KBM-7 (cell line): ENCODE measurements around the gene RASD1.

Experiments used
- DNase-seq: peaks from one replicate; pipeline ENCODE4 v3.0.0-alpha.2; 2015
- in situ Hi-C: fragments of 300-500 bp; cut with MboI; formaldehyde crosslinking; loops from 2 replicates; pipeline ENCODE4 v1.14.3; 2020; ENCODE audit warnings: low sequenced_read_pairs, low pct_unique_long_range_greater_than_20kb, mixed read lengths

The RASD1 gene

GRCh38 chr17:17502741-17503565 lies 6.8 kb upstream of the RASD1 start:
- in situ Hi-C loops = loop anchor here (10.0 kb wide), 1 partner anchor 52 kb away; no protein-coding TSS in a partner anchor
- no peak for DNase-seq

- DNase-seq = no peak
- in situ Hi-C loops = loop anchor here (10.0 kb wide), 1 partner anchor 54 kb away; no protein-coding TSS in a partner anchor
Measured at GRCh38 chr17:17500999-17501605, 4.9 kb upstream of the RASD1 start.

DNA sequence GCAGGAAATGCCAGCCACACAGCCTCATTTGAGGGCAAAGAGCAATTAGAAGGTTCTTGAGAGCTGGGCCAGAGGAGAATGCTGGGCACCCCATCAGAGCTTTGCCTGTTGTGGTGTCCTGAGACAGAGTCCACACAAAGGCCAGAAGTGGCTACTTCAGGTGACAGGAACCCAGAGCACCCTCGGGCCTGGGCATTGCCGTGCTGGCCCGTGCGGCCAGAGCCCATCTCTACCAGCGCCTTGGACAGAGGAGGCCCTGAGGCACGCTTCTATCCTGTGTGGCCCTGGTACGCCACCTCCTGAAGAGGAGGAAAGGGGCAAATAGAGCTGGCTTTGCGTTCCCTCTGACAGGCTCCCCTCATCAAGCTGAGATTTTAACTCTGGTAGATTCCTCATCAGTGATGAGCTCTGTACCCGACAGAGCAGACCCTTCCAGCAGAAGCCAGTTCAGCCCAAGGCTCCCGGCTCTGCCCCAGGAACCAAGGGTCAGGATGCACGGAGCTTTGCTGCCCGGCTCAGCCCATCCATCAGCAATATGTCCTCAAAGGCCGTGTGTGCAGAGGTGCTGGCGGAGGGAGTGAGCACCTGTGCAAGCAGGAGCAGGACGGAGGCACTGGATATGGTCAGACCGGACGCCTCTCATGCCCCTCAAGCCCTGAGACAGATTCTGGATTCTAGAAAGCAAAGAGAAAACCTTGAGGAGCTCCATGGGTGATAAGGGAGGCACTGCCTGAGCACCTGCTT lies 3.4 kb upstream of the RASD1 start:
- DNase-seq = no peak
- in situ Hi-C loops = loop anchor here (10.0 kb wide), 1 partner anchor 55 kb away; no protein-coding TSS in a partner anchor

DNA sequence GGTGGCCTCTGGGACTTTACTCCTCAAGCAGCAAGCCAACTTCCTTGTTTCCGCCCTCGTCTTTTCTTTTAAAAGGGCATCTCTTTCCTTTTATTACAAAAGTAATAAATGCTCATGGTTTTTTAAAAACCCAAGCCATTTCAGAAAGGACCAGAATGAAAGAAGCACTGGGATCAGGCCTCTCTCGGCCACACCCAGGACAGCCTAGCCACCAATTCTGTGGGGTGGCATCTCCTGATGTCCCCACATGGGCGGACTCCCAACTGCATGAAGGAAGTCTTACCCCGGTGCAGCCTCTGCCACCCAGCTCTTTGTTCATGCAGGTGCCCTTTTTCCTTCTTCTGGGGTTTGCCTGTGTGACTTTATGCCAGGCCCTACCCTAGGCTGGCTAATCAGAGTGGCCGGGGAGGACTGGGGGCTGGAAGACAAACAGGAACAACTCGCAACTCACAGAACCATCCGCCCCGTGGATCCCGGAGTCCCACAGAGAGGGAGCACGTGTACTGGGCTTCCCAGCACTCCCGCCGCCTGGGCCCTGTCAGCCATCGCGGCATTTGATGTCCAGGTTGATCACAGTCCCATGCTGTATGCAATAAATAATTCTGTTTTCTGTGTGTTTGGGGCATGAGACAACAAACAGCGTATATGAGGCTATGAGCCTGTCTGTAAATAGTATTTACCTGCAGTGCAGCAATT lies 2.6 kb upstream of the RASD1 start:
- in situ Hi-C loops = no loop called here
- no peak for DNase-seq

GRCh38 chr17:17497845-17498520 lies 1.8 kb upstream of the RASD1 start:
- DNase-seq = no peak
- in situ Hi-C loops = no loop called here

DNA sequence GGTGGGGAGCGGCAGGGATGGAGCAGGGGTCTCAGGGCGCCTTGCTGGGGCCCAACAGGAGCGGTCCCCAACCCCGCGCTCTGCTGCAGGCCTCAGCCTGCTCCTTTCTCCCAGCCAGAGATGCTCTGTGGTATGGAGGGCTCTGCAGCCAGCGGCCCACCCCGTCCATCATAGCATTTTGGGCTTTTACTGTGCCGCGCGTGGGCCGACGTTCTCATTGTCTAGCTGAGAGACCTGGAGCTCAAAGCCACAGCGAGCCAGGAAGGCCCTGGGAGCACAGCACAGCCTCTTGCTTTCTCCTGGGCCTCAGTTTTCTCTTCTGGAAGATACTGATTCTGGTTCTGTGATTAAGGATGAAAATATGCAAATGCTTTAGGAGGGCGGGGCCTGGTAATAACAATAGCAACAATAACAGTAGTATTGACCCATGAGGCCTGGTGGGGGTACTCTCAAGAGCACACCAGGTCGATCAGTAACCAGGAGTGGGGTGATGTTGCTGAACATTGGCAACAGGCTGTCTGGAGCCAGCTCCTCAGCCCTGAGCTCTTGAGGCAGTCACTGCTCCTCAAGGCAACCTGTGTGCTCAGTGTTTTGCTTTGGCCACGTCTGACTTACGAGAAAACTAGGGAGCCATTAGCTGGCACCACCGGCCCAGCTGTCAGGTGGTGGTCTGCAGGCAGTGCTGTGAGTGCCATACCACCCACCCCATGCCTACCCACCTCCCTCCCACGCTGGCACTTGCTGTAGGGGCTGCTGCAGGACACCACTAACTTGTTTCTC lies 1.1 kb upstream of the RASD1 start:
- DNase-seq = no peak
- in situ Hi-C loops = no loop called here

DNA sequence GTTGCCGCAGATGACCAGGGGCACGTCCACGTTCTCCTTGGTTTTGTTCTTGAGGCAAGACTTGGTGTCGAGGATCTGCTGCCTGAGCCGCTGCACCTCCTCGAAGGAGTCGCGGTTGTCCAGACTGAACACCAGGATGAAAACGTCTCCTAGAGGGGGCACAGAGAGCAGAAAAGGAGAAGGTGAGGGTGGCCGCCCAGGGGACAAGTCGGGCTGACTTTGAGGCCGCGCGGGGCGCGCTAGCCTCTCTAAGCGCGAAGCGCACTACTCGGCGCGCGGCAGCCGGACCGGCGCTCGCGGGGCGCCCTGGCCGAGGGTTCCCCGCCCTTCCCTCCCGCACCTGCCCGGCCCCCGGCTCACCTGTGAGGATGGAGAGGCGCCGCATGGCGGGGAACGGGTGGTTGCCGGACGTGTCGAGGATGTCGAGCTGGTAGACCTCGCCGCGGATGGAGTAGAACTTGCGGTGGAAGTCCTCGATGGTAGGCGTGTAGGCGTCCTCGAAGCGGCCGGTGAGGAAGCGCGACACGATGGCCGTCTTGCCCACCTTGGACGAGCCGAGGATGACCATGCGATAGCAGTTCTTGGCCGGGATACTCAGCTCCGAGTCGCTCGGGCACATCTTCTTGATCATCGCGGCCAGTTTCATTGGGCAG lies 533 bp downstream of the RASD1 start:
- no peak for DNase-seq
- in situ Hi-C loops = no loop called here

- DNase-seq = no peak
- in situ Hi-C loops = no loop called here
Measured at GRCh38 chr17:17494870-17495535, 1.2 kb downstream of the RASD1 start.

DNA sequence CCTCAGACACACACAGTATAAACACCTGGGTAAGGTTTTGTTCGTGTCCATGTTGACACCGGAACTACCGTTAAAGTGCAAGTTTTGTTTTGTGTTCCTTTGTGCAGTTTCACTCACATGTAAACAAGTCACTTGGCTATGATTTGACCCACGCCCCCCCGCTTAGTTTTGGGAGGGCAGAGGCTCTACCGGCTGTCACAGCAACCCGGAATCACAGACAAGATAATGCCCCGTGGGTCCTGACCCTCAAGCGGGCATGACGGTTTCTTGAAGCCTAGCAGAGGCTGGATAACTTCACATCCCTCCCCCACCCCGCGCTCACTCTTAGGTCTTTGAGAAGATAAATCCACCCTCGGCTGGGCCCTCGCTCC lies 1.7 kb downstream of the RASD1 start:
- DNase-seq = no peak
- in situ Hi-C loops = no loop called here

- DNase-seq = no peak
- in situ Hi-C loops = no loop called here
Measured at GRCh38 chr17:17493986-17494466, 2.2 kb downstream of the RASD1 start.

DNA sequence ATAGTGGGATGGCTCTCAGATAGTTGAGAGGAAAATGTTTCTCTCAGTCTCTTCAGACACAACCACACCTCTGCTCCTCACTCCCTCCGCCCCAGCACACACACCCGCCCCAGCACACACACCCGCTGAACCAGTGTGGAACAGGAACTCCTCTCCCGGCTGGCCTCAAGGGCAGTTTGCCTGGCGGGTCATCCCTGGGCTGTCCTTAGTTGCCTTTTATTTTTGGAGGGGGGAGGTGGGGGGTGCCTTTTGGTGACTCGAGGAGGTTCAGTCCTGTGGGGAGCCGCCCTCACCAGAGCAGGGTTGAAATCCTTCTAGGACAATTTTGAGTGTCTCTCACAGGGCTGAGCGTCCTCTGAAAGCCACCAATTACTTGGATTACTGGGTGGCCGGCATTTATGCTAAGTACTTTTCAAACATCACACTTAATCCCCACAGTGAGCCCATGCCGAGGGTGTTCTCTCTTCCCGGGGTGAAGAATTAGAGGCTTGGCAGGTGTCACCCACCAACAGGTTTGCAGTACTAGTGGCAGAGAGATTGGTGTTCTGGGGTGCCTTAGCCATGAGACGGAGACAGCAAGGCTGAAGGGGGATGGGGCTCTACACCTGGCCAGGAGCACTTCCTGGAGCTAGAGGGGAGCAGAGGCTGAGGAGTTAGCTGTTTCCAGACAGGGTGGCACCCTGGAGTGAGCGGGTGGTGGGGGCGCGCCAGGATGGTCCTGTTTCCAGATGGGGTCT lies 2.8 kb downstream of the RASD1 start:
- in situ Hi-C loops = no loop called here
- DNase-seq = peak; percentile 42

- no peak for DNase-seq
- in situ Hi-C loops = no loop called here
Measured at GRCh38 chr17:17492571-17492970, 3.6 kb downstream of the RASD1 start.

- no peak for DNase-seq
- in situ Hi-C loops = no loop called here
Measured at GRCh38 chr17:17492085-17492484, 4.1 kb downstream of the RASD1 start.

GRCh38 chr17:17491546-17491988 lies 4.6 kb downstream of the RASD1 start:
- DNase-seq = no peak
- in situ Hi-C loops = no loop called here

GRCh38 chr17:17491031-17491471 lies 5.1 kb downstream of the RASD1 start:
- in situ Hi-C loops = no loop called here
- DNase-seq = no peak

DNA sequence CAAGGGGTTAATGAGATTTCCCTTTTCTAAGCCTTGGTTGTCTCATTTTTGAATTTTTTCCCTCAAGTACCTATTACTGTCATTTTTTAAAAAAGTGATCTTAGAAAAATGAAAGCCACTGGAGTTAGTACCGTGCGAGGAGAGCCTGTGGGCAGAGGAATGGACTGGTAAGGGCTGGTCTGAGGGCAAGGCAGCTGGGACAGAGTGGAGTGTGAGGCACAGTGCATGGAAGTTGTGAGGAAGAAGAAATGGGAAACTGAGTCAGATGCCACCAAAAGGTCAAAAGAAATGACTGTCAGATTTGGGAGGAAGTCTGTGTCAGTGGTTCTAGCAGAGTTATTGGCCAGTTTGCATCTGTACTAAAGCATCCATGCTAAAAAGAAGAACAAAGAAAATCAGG lies 8.2 kb downstream of the RASD1 start:
- in situ Hi-C loops = no loop called here
- DNase-seq = no peak
